ENCODE data around the gene AREL1.
"Not testable (repeated sequence)": the region's sequence is repeated elsewhere in the genome, so short reads cannot be mapped to it uniquely, and the experiment has no call there.

AREL1 gene, protein sequence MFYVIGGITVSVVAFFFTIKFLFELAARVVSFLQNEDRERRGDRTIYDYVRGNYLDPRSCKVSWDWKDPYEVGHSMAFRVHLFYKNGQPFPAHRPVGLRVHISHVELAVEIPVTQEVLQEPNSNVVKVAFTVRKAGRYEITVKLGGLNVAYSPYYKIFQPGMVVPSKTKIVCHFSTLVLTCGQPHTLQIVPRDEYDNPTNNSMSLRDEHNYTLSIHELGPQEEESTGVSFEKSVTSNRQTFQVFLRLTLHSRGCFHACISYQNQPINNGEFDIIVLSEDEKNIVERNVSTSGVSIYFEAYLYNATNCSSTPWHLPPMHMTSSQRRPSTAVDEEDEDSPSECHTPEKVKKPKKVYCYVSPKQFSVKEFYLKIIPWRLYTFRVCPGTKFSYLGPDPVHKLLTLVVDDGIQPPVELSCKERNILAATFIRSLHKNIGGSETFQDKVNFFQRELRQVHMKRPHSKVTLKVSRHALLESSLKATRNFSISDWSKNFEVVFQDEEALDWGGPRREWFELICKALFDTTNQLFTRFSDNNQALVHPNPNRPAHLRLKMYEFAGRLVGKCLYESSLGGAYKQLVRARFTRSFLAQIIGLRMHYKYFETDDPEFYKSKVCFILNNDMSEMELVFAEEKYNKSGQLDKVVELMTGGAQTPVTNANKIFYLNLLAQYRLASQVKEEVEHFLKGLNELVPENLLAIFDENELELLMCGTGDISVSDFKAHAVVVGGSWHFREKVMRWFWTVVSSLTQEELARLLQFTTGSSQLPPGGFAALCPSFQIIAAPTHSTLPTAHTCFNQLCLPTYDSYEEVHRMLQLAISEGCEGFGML

DNA sequence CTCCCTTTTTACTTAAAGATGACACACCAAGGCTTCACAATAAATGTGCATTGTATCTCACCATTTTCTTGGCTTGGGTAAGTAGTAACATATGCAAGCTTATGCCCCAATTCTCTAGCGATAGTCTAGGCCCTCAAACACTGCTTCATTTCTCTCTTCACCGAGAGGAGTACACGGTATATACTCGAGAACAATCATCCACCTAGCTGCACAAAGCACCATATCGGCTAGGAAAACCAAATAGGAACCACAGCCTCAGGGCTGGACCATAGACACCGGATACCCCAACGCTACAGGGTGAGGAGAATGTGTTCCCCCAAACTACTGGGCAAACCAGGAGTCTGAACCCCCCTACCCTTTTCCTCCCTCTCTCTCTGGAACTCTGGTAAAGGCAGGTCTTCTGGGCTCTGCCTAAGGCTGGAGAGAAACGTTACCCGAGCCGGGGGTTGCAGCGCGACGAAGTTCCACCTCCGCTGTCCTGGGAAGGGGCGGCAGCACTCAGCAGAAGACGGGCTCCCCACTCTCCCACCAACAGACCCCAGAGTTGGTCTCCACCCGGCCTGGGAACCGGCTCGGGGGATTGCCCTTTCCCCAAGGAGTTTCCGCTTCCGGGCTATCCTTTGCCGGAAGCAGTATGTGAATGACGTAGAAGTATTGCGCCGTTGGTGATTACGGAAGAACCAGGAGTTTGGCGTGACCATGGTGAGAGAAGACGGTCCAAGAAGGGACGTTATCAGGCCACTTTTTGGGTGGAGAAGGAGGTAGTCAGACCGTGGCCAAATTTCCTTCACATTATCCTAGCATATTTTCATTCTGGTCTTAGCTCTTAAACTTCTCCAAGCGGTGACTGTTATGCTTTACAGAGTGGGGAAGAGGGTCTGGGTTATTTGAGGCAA lies at the start of gene AREL1, which contains the start of gene FCF1:
AREL1 (minus strand) TSS at position 582 of the 896 bp plus-strand sequence. CDS start 27,465 bp downstream, outside the sequence.
FCF1 (plus strand) TSS at position 646 of the 896 bp plus-strand sequence; CDS start at position 700, 54 bp downstream.
- DNase-seq, result no peak

DNA sequence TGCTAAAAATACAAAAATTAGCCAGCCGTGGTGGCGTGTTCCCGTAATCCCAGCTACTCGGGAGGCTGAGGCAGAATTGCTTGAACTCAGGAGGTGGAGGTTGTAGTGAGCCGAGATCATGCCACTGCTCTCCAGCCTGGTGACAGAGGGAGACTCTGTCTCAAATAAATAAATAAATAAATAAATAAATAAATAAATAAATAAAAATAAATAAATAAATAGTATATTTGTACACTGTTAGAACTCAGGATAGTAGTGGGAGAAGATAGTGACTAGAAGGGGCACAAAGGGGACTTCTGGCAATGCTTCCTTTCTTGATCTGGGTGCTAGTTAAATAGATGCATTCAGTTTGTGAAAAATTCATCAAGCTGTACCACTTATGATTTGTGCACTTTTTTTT lies 45.6 kb upstream of the AREL1 start:
- DNase-seq, result not testable (repeated sequence)

DNA sequence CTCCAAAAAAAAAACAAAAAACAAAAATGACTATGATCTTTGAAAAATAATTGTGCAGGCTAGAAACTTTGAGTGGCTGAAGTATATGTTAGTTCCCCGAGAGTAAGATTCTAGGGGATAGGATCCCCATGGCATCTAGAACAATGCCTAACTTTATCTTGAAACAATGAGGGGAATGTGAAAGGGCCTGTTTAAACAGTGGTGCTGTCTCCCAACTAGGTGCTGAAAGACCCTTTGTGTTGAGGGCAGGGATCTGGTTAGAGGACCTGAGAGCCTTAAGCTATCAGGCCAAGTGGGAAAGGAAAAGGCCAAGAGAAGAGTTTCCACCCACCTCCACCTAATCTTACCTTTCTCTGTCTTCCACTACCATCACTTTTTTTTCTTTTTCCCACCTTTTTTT lies 43.4 kb upstream of the AREL1 start:
- no peak for DNase-seq

DNA sequence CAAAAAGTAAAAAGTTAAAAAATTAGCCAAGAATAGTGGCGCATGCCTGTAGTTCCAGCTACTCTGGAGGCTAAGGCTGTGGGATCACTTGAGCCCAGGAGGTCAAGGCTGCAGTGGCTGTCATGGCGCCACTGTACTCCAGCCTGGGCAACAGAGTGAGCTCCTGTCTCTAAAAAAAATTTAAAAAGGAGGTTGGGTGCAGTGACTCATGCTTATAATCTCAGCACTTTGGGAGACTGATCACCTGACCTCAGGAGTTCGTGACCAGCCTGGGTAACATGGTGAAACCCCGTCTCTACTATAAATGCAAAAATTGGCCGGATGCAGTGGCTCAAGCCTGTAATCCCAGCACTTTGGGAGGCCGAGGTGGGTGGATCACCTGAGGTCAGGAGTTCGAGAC lies 42.0 kb upstream of the AREL1 start:
- no peak for DNase-seq

DNA sequence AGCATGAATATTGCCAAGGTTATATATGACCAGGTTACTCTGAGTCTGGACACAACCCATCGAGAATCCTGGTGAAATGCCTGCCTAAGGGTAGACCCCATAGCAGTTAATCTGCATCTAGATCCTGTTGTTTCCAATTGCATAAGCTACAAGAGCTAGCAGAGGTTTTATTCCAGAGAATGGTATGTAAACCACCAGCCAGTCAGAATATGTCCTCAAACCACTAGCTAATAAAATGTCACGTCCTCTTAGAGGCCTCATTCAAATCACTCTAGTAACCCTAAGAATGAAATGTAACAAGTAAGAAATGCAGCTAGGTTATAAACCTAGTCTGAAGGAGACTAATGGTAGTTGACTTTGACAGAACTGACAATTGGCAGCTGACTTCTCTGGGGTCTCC lies 41.3 kb upstream of the AREL1 start:
- DNase-seq, result no peak

DNA sequence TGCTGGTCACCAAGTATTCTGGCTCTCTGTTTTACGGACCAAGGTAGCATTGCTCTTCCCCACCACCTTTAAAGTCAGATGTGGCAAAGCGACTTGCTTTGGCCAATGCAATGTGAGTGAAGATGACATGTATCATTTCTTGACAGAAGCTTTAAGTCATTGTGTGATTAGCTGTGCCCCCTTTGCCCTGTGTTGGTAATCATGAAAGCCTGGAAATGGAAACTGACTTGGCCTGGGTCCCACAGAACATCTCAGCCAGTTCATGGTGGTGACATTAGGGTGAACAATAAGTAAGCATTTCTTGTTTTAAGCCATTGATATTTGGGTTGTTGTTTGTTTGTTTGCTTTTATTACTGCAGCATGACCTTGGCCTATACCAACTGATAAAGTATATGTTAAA lies 34.4 kb upstream of the AREL1 start:
- DNase-seq, result no peak

DNA sequence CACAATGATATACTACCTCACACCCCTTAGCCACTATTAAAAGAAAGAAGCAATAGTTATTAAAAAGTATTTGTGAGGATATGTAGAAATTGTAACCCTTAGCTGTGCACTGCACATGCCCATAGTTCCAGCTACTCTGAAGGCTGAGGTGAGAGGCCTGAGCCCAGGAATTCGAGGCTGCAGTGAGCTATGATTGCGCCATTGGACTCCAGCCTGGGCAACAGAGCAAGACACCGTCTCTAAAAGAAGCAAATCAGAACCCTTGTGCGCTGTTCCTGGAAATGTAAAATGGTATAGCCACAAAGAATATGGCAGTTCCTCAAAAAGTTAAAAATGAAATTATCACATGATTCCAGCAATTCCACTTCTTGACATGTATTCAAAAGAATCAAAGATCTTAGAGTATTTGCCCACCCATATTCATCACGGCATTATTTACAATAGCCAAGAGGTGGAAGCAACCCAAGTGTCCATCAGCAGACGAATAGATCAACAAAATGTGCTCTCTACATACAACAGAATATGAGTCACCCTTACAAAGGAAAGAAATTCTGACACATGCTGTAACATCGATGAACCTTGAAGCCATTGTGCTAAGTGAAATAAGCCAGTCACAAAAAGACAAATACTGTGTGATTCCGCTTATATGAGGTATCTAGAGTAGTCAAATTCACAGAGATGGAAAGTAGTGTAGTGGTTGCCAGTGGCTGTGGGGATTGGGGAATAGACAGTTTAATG lies 26.6 kb upstream of the AREL1 start:
- DNase-seq, result no peak

DNA sequence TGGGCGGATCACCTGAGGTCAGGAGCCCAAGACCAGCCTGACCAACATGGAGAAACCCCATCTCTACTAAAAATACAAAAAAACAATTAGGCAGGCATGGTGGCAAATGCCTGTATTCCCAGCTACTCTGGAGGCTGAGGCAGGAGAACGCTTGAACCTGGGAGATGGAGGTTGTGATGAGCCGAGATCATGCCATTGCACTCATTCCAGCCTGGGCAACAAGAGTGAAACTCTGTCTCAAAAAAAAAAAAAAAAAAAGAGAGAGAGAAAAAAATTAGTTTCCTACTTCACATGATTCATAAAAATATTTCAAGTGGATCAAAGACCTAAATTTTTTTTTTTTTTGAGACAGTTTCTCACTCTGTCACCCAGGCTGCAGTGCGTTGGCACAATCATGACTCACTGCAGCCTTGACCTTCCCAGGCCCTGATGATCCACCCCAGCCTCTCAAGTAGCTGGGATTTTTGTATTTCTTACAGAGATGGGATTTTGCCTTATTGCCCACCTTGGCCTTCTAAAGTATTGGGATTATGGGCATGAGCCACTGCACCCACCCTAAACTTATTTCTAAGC lies 25.0 kb upstream of the AREL1 start:
- DNase-seq, result no peak

DNA sequence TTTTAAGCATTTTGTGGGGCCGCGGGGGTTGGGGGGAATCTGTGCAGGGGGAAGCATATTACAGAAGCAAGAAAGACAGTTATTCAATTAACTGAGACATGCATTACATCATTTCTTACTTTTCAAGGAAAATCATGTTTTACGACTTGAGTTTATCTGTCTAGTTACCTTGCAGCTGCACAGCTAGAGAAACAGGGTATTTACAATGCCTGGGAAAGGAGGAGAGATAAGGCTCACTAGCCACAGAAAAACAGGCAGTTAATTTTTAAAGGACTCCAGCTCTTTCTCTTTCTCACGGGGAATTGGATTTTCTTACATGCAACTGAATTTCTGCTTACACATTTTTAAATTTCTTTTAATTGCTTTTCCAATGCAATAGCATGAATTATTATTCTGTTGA lies 22.2 kb upstream of the AREL1 start:
- DNase-seq, result no peak

DNA sequence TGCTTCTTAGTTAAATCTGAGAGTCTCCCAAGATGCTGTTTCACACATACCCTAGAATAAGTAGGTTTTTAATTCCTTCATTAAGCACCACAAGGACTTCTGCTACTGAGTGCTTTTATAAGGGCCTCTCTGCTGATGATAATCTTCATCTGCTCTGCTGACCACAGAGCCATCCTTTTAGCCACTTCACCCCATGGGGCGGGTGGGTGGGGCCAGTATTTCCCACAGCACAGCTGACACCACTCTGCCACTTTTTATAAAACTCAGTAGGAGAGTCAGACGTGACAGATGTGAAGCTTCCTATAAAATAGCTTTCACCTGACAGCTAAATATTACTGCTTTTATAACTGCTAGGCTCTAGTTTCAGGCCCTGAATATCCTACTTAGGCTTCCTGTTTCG lies 20.3 kb upstream of the AREL1 start:
- DNase-seq, result no peak

DNA sequence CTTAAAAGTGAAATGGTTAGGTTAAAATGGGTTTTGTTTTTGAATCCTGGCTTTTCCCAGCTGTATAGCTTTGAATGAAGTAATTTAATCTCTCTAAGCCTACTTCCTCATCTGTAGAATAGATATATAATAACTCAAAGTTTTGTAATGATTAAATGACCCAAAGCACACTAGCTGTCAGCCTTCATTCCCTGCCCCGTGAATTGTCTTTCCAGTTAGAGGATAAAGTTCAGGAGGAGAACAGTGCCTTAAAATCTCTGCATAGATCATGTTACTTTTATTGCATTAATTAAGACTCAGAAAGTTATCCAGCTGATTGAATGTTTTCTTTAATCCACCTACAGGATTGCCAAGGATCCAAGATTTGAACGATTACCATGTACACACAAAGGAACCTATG lies 19.5 kb upstream of the AREL1 start:
- DNase-seq, result no peak

DNA sequence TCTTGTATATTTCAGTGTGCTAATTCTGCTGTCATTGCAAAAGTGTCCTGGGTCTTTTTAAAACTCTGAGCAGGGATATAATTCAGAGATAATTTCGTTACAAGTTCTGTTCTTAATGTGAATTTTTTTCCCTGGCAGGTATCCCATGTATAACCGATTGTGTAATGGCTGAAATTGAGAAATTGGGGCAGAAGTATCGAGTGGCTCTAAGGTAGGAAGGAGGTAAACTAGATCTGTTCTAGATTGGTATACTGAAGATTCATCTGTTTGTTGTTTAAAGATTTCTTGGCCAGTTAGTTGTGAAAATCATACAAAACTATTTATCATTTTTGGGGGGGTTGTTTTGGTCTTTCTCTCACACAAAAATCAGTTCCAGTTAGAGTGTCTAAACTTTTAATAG lies 10.3 kb upstream of the AREL1 start:
- no peak for DNase-seq

DNA sequence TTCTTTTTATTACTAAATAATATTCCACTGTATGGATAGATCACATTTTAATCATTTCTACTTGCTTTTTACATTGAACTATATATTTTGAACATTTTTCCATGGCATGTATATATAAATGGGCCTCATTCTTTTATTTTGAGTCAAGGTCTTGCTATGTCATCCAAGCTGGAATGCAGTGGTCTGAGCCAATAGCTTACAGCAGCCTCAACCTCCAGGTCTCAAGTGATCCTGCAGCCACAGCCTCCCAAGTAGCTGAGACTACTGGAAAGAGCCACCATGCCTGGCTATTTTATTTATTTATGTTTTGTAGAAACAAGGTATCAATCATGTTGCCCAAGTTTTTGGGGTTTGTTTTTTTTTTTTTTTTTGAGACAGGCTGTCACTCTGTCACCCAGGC lies 7.6 kb upstream of the AREL1 start:
- no peak for DNase-seq

DNA sequence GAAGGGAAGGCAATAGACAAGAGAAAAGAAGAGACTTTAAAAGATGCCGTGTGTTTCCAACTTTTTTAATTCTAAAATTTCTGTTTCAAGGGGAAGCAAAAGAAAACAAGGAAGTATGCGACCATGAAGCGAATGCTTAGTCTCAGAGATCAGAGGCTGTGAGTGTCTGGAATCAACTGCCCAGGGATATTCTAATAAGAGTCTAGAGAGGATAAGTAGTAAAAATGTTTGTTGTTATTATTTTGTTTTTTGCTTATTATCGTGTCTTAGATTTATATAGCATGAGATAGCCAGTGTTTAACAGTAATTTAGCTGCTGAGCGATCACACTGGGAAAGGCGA lies 485 bp upstream of the AREL1 start:
- no peak for DNase-seq

DNA sequence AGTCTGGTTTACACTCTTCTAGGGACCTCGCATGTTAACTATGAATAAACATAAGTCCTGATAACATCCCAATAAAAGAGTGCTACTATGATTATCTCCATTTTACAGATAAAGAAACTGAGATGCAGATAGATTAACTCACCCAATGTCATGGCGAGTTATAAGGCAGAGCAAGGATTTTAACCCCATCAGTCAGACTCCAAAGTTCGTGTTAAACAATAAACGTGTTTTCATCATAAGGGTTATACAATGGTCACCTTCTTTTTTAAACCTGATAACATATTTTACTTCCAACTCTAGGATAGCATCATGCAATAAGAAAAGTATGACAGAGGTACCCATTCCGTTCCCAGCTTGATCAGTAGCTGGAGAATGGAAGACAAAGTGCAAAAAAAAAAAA lies 1.2 kb downstream of the AREL1 start:
- no peak for DNase-seq

DNA sequence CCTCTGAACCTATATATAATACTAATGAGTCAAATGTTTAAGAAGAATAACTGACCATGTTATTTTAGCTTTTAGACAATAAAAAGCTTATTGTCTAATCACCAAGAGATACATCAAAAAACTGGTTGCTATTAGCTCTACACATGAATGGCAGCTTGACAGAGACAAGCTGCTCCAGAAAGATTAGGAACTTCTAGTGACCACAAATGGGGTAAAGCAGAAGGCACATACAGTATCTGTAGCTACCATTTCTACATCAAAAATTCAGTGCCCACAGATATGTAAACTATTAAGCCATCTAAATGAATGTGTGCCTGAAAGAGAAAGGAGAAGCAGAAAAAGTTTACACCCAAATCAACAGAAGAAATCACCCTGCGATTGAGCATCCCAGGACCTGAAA lies 2.4 kb downstream of the AREL1 start:
- DNase-seq, result no peak

DNA sequence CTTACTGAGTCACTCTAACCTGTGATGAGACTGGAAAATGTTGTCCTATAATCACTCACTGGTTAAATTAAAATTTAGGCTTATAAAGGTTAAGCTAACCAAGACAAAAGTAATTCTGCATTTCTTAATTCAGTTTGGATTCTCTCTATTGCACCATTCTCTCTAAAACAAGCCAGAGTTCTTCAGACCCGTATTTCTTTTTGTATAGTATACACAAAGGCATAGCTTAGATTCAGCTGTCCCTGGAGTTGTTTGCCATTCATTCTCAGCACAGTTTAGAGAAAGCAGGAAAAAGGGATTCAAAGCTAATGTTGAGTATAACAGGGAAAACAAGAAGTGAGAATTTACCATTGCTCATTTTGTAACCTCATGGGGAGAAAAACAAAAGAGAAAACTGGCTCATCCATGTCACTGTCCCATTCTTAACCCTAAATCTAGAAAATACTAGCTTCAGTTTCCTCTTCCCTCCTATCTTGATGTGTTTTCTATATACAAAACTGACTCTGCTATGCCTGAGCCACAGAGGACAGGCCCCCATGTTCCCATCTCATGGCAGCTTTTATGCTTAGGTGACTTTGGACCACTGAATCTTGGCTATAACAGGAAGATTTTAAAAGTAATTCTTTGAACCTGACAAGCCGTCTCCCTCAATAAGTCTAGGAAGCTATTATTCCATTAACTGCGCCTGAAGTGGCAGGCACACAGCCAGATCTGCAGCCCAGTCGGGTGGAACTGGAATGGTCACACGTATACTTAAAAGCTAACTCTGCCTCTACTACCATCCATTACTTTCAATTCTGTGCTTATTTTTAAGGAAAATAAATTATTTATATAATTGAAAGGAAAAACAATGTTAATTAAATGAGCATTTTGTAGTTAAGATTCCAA lies 7.0 kb downstream of the AREL1 start:
- no peak for DNase-seq

DNA sequence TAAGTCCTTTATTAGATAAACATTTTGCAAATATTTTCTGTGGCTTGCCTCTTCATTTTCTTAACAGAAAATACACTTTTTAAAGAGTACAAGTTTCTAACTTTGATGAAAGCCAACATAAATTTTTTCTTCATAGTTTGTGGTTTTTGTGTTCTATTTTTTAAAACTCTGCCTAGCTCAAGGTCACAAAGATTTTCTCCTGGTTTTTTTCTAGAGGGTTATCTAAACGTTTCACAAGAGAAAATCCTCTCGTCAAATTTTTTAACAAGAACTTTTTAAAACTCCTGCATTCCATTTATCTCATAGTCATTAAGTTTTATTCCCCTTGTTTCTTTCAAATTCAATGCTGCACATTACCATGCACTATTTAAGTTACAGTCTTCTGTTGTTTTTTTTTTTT lies 8.2 kb downstream of the AREL1 start:
- DNase-seq, result no peak

DNA sequence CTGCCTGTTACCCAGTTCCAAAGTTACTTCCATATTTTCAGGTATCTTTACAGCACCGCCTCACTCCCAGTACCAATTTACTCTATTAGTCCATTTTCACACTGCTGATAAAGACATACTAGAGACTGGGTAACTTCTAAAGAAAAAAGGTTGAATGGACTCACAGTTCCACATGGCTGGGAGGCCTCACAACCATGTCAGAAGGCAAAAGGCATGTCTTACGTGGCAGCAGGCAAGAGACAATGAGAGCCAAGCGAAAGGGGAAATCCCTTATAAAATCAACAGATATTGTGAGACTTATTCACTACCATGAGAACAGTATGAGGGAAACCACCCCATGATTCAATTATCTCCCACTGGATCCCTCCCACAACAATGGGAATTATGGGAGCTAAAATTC lies 9.8 kb downstream of the AREL1 start:
- DNase-seq, result no peak

DNA sequence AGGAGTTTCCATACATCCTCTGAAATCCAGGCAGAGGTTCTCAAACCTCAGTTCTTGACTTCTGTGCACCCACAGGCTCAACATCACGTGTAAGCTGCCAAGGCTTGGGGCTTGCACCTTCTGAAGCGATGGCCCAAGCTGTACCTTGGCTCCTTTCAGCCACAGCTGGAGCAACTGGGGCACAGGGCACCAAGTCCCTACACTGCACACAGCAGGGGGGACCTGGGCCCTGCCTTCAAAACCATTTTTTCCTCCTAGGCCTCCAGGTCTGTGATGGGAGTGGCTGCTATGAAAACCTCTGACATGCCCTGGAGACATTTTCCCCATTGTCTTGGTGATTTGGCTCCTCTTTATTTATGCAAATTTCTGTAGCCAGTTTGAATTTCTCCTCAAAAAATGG lies 10.6 kb downstream of the AREL1 start:
- DNase-seq, result no peak

DNA sequence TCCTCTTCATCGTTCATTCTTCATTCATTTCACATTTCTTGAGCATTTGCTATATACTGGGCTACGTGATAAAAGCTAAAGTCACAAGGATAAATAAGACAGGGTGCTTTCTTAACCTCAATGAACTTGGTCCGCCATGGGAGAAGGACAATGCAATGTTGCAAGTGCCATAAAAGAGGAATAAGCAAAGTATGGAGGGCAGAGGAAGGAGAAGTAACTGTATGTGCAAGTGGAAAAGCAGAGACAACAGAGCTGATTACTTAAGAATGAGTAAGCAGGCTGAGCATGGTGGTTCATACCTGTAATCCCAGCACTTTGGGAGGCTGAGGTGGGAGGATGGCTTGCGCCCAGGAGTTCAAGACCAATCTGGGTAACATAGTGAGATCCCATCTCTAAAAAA lies 14.4 kb downstream of the AREL1 start:
- DNase-seq, result no peak

Measured in NCI-H1436 treated with DMSO at 0.1 percent for 48 hours (cell line).